ENCODE data around the gene PRKD2.

The PRKD2 gene

GRCh38 chr19:46704379-46705076, 12.4 kb downstream of the PRKD2 start:
- no peak for DNase-seq (ENCODE audit: low spot score)

GRCh38 chr19:46700704-46701103, 16.2 kb downstream of the PRKD2 start:
- no peak for DNase-seq (ENCODE audit: low spot score)

DNA sequence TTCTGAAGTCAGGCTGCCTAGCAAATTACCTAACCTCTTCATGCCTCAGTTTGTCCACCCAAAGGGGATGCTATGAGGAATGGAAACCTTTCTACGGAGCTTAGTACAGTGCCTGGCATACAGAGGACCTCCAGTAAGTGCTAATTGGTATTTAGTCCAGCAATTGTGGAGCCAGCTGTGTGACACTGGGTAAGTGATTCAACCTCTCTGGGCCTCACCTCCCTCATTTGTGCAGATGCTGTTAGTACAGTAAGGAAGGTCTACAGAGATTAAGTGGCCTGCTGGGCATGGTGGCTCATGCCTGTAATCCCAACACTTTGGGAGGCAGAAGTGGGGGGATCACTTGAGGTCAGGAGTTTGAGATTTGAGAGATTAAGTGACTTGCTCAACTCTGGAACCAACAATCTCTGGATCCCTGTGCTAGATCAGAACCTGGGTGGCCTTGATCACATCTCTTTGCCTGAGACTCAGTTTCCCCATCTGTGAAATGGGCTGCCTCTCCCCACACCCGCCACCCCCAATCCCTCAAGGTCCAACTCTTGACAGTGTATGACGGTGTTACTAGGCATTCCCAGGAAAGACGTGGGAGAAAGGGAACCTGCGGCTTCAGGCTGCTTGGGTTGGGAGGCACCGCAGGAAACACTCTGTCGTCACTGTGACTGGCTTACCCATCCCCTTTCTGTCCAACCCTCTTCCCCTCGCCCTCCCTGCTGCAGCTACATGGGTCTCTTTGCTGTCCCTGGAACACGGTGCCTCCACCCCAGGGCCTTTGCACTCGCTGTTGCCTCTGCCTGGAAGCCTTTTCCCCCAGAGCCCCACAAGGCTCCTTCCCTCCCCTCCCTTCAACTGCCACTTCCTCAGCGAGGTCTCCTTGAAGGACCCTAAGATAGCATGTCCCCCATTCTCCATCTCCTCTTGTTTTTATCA, 18.3 kb downstream of the PRKD2 start:
- no peak for DNase-seq (ENCODE audit: low spot score)

GRCh38 chr19:46697204-46697960, 19.5 kb downstream of the PRKD2 start:
- peak; percentile 52 for DNase-seq (ENCODE audit: low spot score)

GRCh38 chr19:46696866-46697203, 20.1 kb downstream of the PRKD2 start:
- no peak for DNase-seq (ENCODE audit: low spot score)

DNA sequence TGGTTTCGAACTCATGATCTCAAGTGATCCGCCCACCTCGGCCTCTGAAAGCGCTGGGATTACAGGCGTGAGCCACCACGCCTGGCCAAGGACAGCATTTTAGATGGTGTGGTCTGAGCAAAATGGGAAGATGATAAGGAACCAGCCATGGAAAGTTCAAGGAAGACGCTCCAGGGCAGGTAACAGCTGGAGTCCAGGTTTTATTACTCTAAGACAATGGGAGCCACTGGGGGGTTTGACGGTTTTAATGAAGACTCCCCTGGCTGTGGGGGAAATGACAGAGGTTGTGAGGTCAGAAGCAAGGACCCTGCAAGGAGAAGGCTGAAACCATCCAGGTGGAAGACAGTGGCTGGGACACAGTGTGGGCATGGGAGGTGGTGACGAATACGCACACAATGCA, 20.9 kb downstream of the PRKD2 start:
- DNase-seq (ENCODE audit: low spot score) = no peak

DNA sequence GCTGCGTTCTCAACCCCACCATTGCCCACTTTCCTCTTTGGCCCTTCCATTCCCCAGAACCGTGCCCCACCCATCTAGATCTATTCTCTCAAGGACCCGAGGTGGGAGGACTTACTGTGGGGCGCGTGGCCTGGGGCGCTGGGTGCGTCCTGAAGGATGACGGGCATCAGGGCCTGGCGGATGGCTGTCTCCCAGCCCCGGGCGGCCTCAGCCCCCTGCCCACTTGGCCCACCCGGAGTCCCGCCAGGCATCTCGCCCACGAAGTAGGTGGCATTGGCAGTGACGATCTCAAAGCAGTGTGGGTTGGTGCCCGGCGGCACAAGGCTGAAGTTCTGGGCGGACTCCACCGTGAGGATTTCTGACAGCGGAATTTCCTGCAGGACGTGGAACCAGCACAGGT, 23.2 kb downstream of the PRKD2 start:
- no peak for DNase-seq (ENCODE audit: low spot score)

DNA sequence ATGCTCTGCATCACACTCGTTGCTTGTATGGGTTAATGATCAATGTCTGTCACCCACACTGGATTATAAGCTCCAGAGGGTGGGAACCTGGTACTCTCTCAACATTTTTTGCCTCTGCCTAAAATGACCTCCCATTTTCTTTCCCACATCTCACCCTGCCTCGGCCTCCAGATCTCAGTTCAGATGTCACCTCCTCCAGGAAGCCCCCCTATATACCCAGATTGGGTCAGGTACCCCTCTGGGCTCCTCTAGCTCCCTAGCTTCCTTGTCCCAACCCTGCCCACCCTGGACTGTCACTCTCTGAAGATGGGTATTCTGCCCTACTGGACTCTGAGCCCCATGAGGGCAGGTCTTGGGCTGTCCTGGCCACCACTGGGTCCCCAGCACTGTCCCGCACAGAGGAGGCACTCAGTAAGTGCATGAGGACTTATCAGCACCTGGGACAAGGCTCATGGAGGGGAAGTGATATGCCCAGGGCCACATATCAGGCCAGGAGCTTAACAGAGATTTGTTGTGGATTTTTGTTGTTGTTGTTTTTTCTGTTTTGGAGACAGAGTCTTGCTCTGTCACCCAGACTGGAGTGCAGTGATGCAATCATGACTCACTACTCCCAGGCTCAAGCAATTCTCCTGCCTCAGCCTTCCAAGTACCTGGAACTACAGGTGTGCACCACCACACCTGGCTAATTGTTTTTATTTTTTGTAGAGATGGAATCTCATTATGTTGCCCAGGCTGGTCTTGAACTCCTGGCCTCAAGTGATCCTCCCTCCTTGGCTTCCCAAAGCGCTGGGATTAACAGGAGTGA, 23.8 kb downstream of the PRKD2 start:
- no peak for DNase-seq (ENCODE audit: low spot score)

GRCh38 chr19:46691948-46692347, 25.0 kb downstream of the PRKD2 start:
- DNase-seq (ENCODE audit: low spot score) = no peak

- DNase-seq (ENCODE audit: low spot score) = no peak
Measured at GRCh38 chr19:46691104-46691503, 25.8 kb downstream of the PRKD2 start.

DNA sequence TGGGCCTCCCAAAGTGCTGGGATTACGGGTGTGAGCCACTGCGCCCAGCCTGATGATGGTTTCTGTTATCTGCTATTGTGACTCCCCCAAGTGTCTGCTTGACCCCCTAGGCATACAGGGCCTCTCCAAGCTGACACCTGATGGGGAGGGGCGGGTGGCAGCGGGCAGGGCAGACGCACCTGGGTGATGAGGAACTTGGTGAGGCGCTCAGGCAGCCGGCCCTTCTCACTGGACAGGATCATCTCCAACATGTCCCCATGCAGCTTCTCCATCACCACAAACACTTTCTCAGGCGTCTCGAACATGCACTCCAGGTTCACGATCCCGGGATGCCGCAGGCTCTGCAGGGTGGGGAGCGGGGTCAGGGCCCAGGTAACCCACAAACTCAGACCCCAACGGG, 27.6 kb downstream of the PRKD2 start:
- DNase-seq (ENCODE audit: low spot score) = no peak

DNA sequence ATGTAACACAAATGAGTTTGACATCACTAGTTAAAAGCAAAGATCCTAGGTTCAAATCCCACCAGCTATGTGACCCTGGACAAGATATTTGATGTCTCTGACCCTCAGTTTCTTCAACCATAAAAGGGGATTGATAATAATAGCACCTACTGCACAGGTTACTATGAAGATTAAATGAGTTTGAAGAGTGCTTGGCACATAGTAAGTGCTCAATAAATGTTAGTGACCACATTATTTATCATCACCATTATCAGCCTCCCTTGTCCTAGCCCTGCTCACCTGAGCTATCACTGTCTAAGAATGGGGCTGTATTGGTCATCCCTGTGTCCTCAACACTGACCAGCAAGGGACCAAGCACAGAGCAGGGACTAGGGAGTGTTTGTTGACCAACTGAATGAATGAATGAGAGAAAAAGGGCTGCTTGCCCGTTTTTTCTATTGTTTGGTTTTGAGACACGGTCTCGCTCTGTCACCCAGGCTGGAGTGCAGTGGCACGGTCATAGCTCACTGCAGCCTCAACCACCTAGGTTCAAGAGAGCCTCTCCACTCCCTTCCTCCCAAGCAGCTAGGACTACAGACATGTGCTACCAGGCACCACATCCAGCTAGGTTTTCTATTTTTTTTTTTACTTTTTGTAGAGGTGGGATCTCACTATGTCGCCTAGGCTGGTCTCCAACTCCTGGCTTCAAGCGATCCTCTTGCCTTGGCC, 29.3 kb downstream of the PRKD2 start:
- no peak for DNase-seq (ENCODE audit: low spot score)

GRCh38 chr19:46685189-46685588, 31.7 kb downstream of the PRKD2 start:
- DNase-seq (ENCODE audit: low spot score) = no peak

GRCh38 chr19:46678110-46678732, 38.7 kb downstream of the PRKD2 start:
- no peak for DNase-seq (ENCODE audit: low spot score)

DNA sequence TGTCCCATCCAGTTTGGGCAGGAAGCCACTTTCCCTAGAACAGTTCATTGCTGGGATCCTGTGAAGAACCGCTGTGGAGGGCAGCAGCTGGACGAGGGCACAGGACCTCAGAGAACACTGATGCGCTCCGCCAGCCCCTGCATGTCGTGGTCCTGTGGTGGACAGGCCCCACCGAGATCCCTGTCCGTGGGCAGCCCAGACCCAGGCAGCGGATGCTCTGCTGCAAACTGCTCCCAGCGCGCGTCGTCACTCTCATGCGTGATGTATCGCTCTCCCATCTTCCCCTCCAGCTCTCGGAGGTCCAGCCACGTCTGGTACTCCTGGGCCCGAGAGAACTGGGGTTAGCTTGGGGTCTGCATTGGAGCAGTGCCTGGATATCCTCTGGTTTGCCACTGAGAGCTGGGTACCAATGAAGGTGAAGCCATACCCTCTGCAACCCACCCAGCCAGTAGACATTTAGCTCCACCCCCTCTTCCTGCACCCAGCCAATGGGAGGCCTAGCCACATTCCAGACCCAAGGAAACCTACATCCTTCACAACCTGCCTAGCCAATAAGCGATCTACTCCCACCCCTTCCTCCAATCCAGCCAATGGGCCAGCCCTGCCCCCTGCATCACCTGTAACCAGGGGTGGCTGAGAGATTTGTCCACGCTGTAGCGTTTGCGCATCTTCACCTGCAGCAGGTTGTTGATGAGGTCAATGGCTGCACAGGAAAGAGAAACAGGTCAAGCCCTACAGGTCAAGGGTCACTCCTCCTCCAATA, 42.3 kb downstream of the PRKD2 start:
- no peak for DNase-seq (ENCODE audit: low spot score)

GRCh38 chr19:46670813-46671212, 46.1 kb downstream of the PRKD2 start:
- DNase-seq (ENCODE audit: low spot score) = peak; percentile 75

GRCh38 chr19:46668662-46669061, 48.3 kb downstream of the PRKD2 start:
- no peak for DNase-seq (ENCODE audit: low spot score)

GRCh38 chr19:46665072-46665471, 51.8 kb downstream of the PRKD2 start:
- no peak for DNase-seq (ENCODE audit: low spot score)

- DNase-seq (ENCODE audit: low spot score) = peak; percentile 89
Measured at GRCh38 chr19:46661735-46662592, 55.0 kb downstream of the PRKD2 start.

Data from kidney capillary endothelial cell (primary cell).